ENCODE data around the gene MPL.

The MPL gene

GRCh38 chr1:43337588-43337987 is at the start of gene MPL:
MPL (plus strand) TSS chr1:43337818; CDS start chr1:43337849, 31 bp downstream.
- DNase-seq = no peak

GRCh38 chr1:43288058-43288784 is 49.4 kb upstream of the MPL start:
- DNase-seq = no peak

GRCh38 chr1:43288785-43289706 is 48.6 kb upstream of the MPL start:
- no peak for DNase-seq

GRCh38 chr1:43292216-43292615 is 45.4 kb upstream of the MPL start:
- DNase-seq = no peak

GRCh38 chr1:43292679-43293078 is 44.9 kb upstream of the MPL start:
- DNase-seq = no peak

- no peak for DNase-seq
These were observed 44.4 kb upstream of the MPL start for GRCh38 chr1:43293176-43293575.

GRCh38 chr1:43293896-43294760 is 43.5 kb upstream of the MPL start:
- no peak for DNase-seq

GRCh38 chr1:43294761-43295160 is 42.9 kb upstream of the MPL start:
- DNase-seq = no peak

- no peak for DNase-seq
These were observed 41.4 kb upstream of the MPL start for GRCh38 chr1:43296207-43296606.

- no peak for DNase-seq
These were observed 39.6 kb upstream of the MPL start for GRCh38 chr1:43298055-43298454.

GRCh38 chr1:43299101-43299500 is 38.5 kb upstream of the MPL start:
- DNase-seq = no peak

GRCh38 chr1:43300378-43301094 is 37.1 kb upstream of the MPL start, which contains the start of gene TIE1:
TIE1 (plus strand) TSS chr1:43300982; CDS start chr1:43301072, 90 bp downstream.
- DNase-seq = no peak

- no peak for DNase-seq
These were observed 35.4 kb upstream of the MPL start for GRCh38 chr1:43302201-43302600.

GRCh38 chr1:43302721-43303470 is 34.7 kb upstream of the MPL start:
- no peak for DNase-seq

GRCh38 chr1:43303471-43304313 is 33.9 kb upstream of the MPL start:
- no peak for DNase-seq

- DNase-seq = no peak
These were observed 33.3 kb upstream of the MPL start for GRCh38 chr1:43304314-43304681.

GRCh38 chr1:43304771-43305300 is 32.8 kb upstream of the MPL start:
- DNase-seq = no peak

GRCh38 chr1:43305461-43305860 is 32.2 kb upstream of the MPL start:
- no peak for DNase-seq

- DNase-seq = no peak
These were observed 31.5 kb upstream of the MPL start for GRCh38 chr1:43305926-43306687.

Measured in activated CD8-positive, alpha-beta memory T cell treated with anti-CD3 and anti-CD28 coated beads, Interleukin-2, amount 50 U/mL, for 48 hours (primary cell).